ENCODE measurements around the gene LGSN. TPM values are rescaled to one million over a fixed set of nuclear protein-coding genes. Genes with fewer than 3 reads are reported as not detected.

Gene LGSN
- total RNA-seq, 1 donor from 2014 or later, result not detected

GRCh38 chr6:63263444-63263843 lies 56.3 kb downstream of the LGSN start:
- H3K27ac ChIP-seq, result no peak overlapping the region
- H3K36me3 ChIP-seq, result no peaks in the 10 kb centered on the region
- no peak for DNase-seq (ENCODE audit: extremely low spot score in 2 of 2)
- no peaks in the 10 kb centered on the region for H3K27me3 ChIP-seq
- TF ChIP-seq POLR2AphosphoS5 (IDR thresholded peaks at IDR 0.05; ENCODE audit: insufficient read depth in 1 of 2, low read depth in 1 of 2), result no peak
- TF ChIP-seq POLR2A (IDR thresholded peaks at IDR 0.05), result no peak
- TF ChIP-seq CTCF (IDR thresholded peaks at IDR 0.05), result no peak
- no peak overlapping the region for H3K4me3 ChIP-seq
- H3K9me3 ChIP-seq, result no peaks in the 10 kb centered on the region
- intact Hi-C loops (cut with DNase I), result no loop called here
- no peaks in the 10 kb centered on the region for H3K4me1 ChIP-seq

GRCh38 chr6:63261820-63262219 lies 58.0 kb downstream of the LGSN start:
- H3K4me3 ChIP-seq, result no peak overlapping the region
- DNase-seq (ENCODE audit: extremely low spot score in 2 of 2), result no peak
- H3K9me3 ChIP-seq, result no peaks in the 10 kb centered on the region
- no peaks in the 10 kb centered on the region for H3K27me3 ChIP-seq
- intact Hi-C loops (cut with DNase I), result no loop called here
- TF ChIP-seq POLR2AphosphoS5 (IDR thresholded peaks at IDR 0.05; ENCODE audit: insufficient read depth in 1 of 2, low read depth in 1 of 2), result no peak
- no peaks in the 10 kb centered on the region for H3K36me3 ChIP-seq
- no peaks in the 10 kb centered on the region for H3K4me1 ChIP-seq
- H3K27ac ChIP-seq, result no peak overlapping the region

DNA sequence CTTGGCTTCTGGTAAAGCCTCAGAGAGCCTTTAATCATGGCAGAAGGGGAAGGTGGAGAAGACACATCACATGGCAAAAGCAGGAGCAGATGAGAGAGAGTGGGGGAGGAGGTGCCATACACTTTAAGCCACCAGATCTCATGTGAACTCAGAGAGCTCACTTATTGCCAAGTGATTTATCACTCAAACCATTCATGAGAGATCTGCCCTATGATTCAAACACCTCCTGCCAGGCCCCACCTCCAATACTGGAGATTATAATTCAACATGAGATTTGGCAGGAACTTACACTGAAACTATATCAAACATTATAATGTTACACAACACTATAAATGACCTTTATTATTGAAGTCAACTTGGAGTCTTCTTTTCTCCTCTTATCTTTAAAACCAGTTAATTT lies 60.6 kb downstream of the LGSN start:
- intact Hi-C loops (cut with DNase I), result no loop called here
- no peak overlapping the region for H3K4me3 ChIP-seq
- no peaks in the 10 kb centered on the region for H3K4me1 ChIP-seq
- H3K27me3 ChIP-seq, result no peaks in the 10 kb centered on the region
- TF ChIP-seq POLR2A (IDR thresholded peaks at IDR 0.05), result no peak
- TF ChIP-seq CTCF (IDR thresholded peaks at IDR 0.05), result no peak
- no peak for TF ChIP-seq POLR2AphosphoS5 (IDR thresholded peaks at IDR 0.05; ENCODE audit: insufficient read depth in 1 of 2, low read depth in 1 of 2)
- H3K27ac ChIP-seq, result no peak overlapping the region
- H3K36me3 ChIP-seq, result no peaks in the 10 kb centered on the region
- DNase-seq (ENCODE audit: extremely low spot score in 2 of 2), result no peak
- no peaks in the 10 kb centered on the region for H3K9me3 ChIP-seq

DNA sequence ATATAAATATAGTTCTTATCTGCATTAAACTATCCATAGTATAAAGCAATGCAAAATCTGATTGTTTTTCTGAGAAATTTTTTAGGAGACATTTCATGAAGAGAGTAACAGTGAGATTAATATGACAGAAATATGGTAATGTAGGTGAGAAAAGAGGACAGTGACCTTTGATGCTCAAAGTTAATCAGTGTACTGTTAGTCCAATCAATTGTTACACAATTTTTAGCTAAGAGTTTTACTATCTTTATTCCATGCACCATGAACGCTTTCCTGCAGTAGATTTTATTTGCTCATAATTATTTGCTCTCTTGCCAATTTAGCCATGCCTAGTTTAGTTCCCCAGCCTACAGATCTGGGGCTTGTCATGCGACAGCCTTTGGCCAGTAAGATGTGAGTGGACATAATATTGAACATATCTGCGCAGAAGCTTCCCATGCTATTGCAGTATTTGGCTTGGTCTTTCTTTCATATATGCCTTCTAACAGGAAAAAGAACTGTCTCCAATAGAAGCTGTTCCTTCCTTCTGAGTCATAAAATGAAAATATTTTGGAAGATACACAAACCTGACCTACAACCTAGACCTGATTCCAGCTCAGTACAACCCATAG lies 69.8 kb downstream of the LGSN start:
- TF ChIP-seq POLR2AphosphoS5 (IDR thresholded peaks at IDR 0.05; ENCODE audit: insufficient read depth in 1 of 2, low read depth in 1 of 2), result no peak
- TF ChIP-seq POLR2A (IDR thresholded peaks at IDR 0.05), result no peak
- TF ChIP-seq CTCF (IDR thresholded peaks at IDR 0.05), result no peak
- intact Hi-C loops (cut with DNase I), result no loop called here

GRCh38 chr6:63246581-63246980 lies 73.2 kb downstream of the LGSN start:
- TF ChIP-seq POLR2A (IDR thresholded peaks at IDR 0.05) (no peak), CTCF (IDR thresholded peaks at IDR 0.05) (no peak), POLR2AphosphoS5 (IDR thresholded peaks at IDR 0.05; ENCODE audit: insufficient read depth in 1 of 2, low read depth in 1 of 2) (no peak)
- Histone ChIP-seq H3K9me3 (no peaks in the 10 kb centered on the region), H3K4me1 (no peaks in the 10 kb centered on the region), H3K27me3 (no peaks in the 10 kb centered on the region), H3K36me3 (no peaks in the 10 kb centered on the region), H3K27ac (no peak overlapping the region), H3K4me3 (no peak overlapping the region)
- DNase-seq (ENCODE audit: extremely low spot score in 2 of 2), result no peak
- intact Hi-C loops (cut with DNase I), result no loop called here

More for the DNA sequence above, 69.8 kb downstream of the LGSN start:
- Histone ChIP-seq H3K27ac (no peak overlapping the region), H3K27me3 (no peaks in the 10 kb centered on the region), H3K36me3 (no peaks in the 10 kb centered on the region), H3K9me3 (no peaks in the 10 kb centered on the region), H3K4me3 (no peak overlapping the region), H3K4me1 (no peaks in the 10 kb centered on the region)
- no peak for DNase-seq (ENCODE audit: extremely low spot score in 2 of 2)
